OCI-LY1 (cell line): Measurements from ENCODE around the gene CNTN5.

Source experiments
- EZH2 ChIP-seq: fragments of 200-600 bp; sonication (generic), shearing (Covaris generic); IDR thresholded peaks from 2 replicates; pipeline ENCODE4 v1.8.0; 2017; ENCODE audit warnings: borderline replicate concordance, mixed run types, mild to moderate bottlenecking, antibody characterized with exemption, low read length, moderate library complexity, mixed read lengths
- TF ChIP-seq, protein P1 (sequence below): fragments of 200-600 bp; sonication (generic), shearing (Covaris generic); IDR thresholded peaks from 2 replicates; pipeline ENCODE4 v1.5.1; 2017; ENCODE audit warnings: mild to moderate bottlenecking, antibody characterized with exemption, low read length, moderate library complexity, mixed read lengths

GRCh38 chr11:99706848-99707247, 686.1 kb downstream of the CNTN5 start:
- TF ChIP-seq EZH2: no peak
- TF ChIP-seq, protein P1, sequence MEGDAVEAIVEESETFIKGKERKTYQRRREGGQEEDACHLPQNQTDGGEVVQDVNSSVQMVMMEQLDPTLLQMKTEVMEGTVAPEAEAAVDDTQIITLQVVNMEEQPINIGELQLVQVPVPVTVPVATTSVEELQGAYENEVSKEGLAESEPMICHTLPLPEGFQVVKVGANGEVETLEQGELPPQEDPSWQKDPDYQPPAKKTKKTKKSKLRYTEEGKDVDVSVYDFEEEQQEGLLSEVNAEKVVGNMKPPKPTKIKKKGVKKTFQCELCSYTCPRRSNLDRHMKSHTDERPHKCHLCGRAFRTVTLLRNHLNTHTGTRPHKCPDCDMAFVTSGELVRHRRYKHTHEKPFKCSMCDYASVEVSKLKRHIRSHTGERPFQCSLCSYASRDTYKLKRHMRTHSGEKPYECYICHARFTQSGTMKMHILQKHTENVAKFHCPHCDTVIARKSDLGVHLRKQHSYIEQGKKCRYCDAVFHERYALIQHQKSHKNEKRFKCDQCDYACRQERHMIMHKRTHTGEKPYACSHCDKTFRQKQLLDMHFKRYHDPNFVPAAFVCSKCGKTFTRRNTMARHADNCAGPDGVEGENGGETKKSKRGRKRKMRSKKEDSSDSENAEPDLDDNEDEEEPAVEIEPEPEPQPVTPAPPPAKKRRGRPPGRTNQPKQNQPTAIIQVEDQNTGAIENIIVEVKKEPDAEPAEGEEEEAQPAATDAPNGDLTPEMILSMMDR: no peak
